Muscle of arm (tissue), 12 donors: Measurements from ENCODE around the gene WDR44. TPM values are rescaled to one million over a fixed set of nuclear protein-coding genes. Genes with fewer than 3 reads are reported as not detected.
"Not testable (repeated sequence)": the region's sequence is repeated elsewhere in the genome, so short reads cannot be mapped to it uniquely, and the experiment has no call there.

Source experiments
- DNase-seq: peaks from one replicate; pipeline ENCODE4 v3.0.0-alpha.2; 2013
- polyA plus RNA-seq, 12 donors: library from polyadenylated mRNA; unstranded; fragments of 120-200 nt; gene quantifications; one replicate each; pipeline ENCODE4 v1.2.1, GENCODE V29; 2013; ENCODE audit not compliant: insufficient read length in 12 of 12

The WDR44 gene
- polyA plus RNA-seq, 12 donors: 34.8 to 96.2 (median 68.4) TPM; not detected in 1

- not testable (repeated sequence) for DNase-seq
Observed at GRCh38 chrX:118470721-118471347, 124.9 kb downstream of the WDR44 start.

- no peak for DNase-seq
Observed at GRCh38 chrX:118474586-118474985, 128.7 kb downstream of the WDR44 start.

GRCh38 chrX:118475903-118476302 lies 130.0 kb downstream of the WDR44 start:
- DNase-seq: no peak

- DNase-seq: no peak
Observed at GRCh38 chrX:118480172-118480571, 134.3 kb downstream of the WDR44 start.

- not testable (repeated sequence) for DNase-seq
Observed at GRCh38 chrX:118482384-118482783, 136.5 kb downstream of the WDR44 start.

GRCh38 chrX:118484216-118484903 lies 138.5 kb downstream of the WDR44 start:
- no peak for DNase-seq

- DNase-seq: not testable (repeated sequence)
Observed at GRCh38 chrX:118486693-118487092, 140.8 kb downstream of the WDR44 start.

GRCh38 chrX:118493016-118493415 lies 147.1 kb downstream of the WDR44 start:
- no peak for DNase-seq

- no peak for DNase-seq
Observed at GRCh38 chrX:118493653-118494297, 147.9 kb downstream of the WDR44 start.

- DNase-seq: peak; percentile 80
Observed at GRCh38 chrX:118495061-118495921, 149.4 kb downstream of the WDR44 start, which contains the start of gene DOCK11. Gene DOCK11 (plus strand): TSS chrX:118495815. CDS start chrX:118495972, 157 bp downstream.

GRCh38 chrX:118495958-118496762 lies 150.3 kb downstream of the WDR44 start:
- DNase-seq: no peak

- no peak for DNase-seq
Observed at GRCh38 chrX:118496763-118497079, 150.8 kb downstream of the WDR44 start.

GRCh38 chrX:118497180-118497818 lies 151.4 kb downstream of the WDR44 start:
- DNase-seq: no peak

GRCh38 chrX:118498351-118498750 lies 152.4 kb downstream of the WDR44 start:
- DNase-seq: no peak

GRCh38 chrX:118498755-118499154 lies 152.8 kb downstream of the WDR44 start:
- no peak for DNase-seq

- no peak for DNase-seq
Observed at GRCh38 chrX:118499295-118499694, 153.4 kb downstream of the WDR44 start.
